Measurements from ENCODE around the gene RPS6KL1.
A peak's percentile ranks its signal among the peaks of the same experiment; 100 is the strongest.

RPS6KL1 gene
- total RNA-seq: 4.7 to 7.3 reads per million in 2 donors

DNA sequence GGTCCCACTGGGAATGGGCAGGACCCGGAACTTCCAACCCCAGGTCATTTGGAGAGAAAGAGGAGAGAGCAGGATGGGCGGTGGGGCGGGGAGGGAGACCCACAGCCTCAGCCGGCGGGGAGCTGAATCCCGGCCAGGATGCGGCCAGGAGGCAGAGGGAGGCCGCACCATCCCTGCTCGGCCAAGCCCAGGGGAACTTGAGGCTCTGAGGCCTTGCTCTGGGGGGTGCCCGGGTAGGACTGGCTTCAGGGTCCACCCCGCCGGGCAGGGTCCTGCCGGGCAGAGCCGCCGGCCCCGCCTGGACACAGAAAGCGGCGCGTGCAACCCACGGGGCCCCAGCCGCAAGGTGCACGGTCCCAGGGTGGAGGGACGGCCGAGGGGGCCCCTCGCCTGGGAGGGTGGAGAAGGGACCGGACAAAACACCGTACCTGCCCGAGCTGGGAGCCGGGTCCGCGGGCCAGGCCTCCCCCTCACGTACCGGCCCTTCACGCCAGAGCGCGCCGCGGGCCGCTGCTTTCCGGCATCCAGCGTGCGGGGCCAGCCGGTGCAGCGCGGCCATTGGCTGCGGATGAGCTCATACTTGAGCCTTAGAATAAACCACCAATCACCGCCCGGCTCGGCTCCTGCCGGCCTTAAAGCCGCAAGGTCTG, at the start of gene RPS6KL1:
RPS6KL1 (minus strand) TSS at position 509 of the 650 bp plus-strand sequence. CDS start 1,719 bp downstream, outside the sequence.
- DNase-seq: peak; percentile 26 to 77 (median 60)

GRCh38 chr14:74968811-74969210, 45.8 kb upstream of the RPS6KL1 start:
- DNase-seq: no peak

- DNase-seq: no peak
These were observed 42.6 kb upstream of the RPS6KL1 start for GRCh38 chr14:74965486-74966153.

GRCh38 chr14:74964787-74965485, 41.9 kb upstream of the RPS6KL1 start:
- DNase-seq: no peak

DNA sequence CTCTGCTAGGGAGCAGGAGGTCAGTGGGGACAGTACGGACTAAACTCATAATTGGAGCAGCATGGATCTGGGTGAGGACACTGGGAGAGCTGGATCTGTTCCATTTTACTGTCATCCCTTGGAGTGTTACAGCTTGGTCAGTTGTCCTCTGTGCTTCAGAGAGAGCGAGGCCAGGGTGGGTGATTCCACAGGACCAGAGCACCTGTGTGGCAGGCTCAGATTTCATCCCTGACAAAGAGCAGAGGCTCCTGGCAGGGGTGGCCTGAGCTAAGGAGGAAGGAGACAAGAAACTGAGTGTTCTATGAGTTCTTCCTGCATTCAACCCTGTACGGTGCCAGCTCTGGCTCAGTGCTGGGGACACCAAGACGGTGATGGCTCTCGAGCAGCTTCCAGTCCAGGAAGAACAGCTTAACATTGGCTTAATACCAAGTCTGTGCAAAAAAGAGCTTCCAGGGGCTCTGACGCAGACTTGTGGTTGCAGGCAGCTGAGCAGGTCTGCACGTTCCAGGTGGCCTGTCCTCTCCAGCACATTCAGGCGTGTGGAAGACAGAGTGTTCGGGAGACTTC, 40.7 kb upstream of the RPS6KL1 start:
- no peak for DNase-seq

DNA sequence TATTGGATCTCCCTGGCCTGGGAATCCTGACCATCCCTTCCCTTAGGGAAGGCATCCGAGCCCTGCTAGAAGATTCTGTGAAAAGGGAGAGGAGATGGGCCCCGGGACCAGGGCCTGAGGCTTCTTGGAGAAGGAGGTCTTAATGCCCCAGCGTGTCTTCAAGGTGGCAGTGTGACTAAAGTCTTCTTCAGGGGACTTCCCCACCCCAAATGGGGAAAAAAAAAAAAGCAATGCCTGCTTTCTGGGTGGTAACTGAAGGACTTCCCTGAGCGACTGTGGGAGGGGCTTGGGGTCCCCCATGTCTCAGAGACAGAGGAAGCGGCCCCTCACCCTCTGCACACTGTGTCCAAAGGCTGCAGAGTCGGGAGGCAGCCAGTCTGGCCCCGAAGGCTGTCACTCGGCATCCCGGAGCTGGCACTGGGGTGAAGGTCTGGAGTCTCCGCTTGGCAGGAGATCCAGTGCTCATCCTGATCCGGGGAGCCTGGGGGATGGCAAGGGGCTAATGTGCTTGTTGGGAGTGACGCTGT, 40.2 kb upstream of the RPS6KL1 start:
- DNase-seq: no peak

- DNase-seq: no peak
These were observed 39.4 kb upstream of the RPS6KL1 start for GRCh38 chr14:74962493-74962892.

- no peak for DNase-seq
These were observed 39.0 kb upstream of the RPS6KL1 start for GRCh38 chr14:74962046-74962445.

DNA sequence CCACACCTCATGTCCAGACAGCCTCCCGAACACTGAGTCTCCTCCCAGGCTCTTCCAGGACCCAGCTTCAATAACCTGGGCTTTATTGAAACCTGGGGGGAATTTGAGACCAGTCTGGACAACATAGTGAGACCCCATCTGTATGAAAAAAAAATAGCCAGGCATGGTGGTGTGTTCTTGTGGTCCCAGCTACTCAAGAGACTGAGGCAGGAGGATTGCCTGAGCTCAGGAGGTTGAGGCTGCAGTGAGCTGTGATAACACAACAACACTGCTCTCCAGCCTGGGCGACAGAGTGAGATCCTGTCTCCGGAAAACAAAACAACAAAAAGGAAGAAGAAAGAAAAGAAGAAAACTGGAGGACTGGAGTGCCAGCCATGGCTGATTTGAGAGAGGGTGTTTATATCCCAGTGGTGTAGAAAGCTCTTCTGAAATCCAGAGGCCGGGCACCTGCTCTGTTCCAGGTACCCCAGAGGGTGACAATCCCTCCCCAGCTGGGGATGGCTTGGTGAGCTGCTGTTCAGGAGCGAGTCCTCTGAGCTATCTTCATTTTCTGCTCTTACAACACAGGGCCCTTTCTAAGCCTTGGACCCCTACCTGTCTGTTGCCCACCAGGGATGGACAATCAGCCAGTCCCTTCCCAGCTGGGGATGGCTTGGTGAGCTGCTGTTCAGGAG, 38.3 kb upstream of the RPS6KL1 start:
- no peak for DNase-seq

DNA sequence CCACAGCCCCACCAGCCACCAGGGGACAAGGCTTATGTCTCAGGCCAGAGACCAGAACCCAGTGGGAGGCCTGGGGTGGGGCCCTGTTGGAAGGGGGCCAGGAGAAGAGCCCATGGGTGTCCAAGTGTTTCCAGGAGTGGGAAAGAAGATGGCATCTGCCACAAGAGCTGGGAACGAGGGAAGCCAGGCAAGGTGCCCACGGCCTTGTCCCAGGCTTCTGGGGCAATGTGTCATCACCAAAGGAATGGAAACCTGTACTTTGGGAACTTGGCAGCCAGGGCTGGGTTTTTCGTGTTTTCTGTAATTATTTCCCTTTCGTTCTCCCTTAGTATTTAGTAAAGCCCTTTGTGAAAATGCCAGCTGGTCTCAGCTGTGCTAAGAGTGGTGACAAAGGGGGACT, 37.7 kb upstream of the RPS6KL1 start:
- DNase-seq: no peak

GRCh38 chr14:74959596-74960180, 36.6 kb upstream of the RPS6KL1 start:
- no peak for DNase-seq

- no peak for DNase-seq
These were observed 33.4 kb upstream of the RPS6KL1 start for GRCh38 chr14:74956280-74957072.

DNA sequence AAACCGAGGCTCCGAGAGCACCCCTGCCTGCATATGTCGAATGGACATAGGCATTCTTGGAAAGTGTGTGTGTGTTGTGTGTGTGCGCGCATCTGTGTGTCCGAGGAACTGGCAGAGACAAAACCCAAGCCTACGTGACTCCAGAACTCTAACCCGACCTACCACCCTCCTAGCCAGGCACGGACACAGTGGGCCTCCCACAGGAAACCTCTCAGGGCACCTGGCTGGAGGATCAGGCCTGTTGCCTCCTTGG, 32.9 kb upstream of the RPS6KL1 start:
- no peak for DNase-seq

DNA sequence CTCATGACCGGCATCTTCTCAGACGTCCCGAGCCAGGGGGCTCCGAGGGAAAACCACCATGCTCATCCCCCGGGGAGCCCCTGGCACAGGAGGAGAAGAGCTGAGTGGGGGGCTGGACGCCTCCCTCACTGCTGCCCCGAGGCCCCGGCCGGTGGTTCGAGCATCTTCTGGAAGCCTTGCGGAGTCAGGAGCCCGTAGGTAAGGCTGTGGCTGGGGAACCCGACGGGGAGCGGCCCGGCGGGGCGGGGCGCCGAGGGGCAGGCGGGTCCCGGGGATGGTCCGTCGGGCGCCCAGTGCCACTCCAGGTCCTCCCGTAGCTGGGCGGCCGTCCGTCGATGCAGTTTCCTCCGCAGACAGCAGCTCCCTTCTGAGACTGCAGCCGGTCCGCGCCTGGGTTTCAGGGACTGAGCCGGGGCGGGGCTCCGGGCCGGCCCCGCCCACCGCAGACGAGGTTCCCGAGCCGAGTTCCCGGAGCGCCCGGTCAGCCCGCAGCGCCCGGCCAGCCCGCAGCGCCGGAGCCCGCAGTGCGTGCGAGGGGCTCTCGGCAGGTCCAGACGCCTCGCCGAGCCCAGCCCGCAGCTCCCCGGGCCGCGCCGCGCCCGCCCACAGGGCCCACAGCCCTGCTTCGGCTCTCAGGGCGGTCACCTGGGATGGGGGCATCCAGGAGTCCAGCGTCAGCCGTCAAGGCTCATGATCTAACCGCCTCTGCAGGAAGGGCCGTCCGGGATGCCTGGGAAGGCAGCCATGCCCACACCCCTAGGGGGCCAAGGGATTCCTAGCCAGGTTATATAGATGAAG, 32.4 kb upstream of the RPS6KL1 start, which contains the start of gene PGF:
PGF (minus strand) TSS at position 369 of the 798 bp plus-strand sequence; CDS start at position 14, 355 bp downstream.
- DNase-seq: peak in 2 of 5 experiments; percentile 14 to 18

DNA sequence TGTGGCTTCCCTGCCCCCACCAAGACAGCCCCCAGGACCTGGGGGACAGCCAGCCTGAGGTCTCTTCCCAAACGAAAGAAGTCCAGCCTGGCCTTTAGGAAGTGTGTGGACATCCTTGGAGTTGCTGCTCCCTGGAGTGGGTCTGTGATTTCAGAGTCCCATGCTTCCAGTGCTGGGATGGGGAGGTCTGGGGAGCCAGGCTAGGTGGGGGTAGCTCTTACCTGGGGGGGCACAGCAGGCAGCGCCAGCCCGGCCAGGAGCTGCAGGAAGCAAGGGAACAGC, 31.8 kb upstream of the RPS6KL1 start:
- DNase-seq: no peak

DNA sequence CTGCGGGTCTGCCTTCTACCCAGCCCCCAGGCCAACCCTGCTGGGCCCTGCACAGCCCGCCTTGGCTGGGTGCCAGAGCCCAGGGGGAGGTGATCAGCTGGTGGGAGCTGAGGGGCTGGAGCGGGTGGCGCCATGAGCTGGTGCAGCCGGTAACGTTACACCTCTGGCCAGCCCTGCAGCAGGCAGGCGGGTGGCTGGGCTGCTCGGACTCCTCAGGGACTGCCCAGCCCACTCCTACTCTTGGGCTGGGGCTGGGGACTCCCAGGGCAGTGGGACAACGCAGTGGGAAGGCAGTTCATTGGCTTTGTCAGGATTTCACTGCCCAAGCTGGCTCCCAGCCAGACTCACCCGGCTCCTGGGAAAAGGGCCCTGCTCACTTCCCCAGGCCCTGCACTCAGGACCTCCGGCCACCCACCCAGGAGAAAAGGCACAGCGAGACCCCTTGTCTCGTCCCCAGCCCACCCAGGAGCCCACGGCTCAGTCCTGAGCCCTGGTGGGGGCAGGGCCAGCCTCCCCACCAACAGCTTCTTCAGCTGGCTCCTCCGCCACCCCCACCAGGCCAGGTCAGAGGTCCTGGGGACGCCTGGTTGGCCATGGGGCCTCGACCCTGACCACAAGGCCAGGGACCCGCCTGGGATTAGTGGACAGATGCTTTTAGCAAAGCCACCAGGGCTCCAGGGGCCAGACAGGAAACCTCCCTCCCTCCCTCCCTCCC, 31.3 kb upstream of the RPS6KL1 start:
- no peak for DNase-seq

DNA sequence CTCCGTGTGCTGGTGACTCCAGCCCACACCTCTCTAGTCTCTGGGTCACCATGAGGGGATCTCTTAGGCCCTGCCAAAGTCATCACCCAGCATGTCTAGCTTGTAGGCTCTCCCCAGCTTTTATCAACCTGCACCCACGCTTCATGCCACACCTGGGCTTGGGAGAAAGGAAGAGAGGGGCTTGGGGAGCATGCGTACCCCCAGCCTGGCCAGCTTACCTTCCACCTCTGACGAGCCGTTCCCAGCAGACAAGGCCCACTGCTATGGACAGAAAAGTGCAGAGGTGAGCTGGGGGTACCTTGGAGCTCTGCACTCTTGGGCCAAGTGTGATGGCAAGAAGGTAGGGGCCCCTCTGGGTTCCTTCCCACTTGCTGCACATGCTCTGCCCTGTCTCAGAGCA, 30.6 kb upstream of the RPS6KL1 start:
- no peak for DNase-seq

- no peak for DNase-seq
These were observed 29.8 kb upstream of the RPS6KL1 start for GRCh38 chr14:74952697-74953484.

- DNase-seq: no peak
These were observed 29.2 kb upstream of the RPS6KL1 start for GRCh38 chr14:74952180-74952665.
